BLaER1 treated with 17β-estradiol and CSF1 and Interleukin-3, amounts not matched to agents 10 nM and 100 nM (cell line): ENCODE data around the gene TAF15.

Source experiments
- H3K27ac ChIP-seq, 11 experiments: shearing (Covaris generic); formaldehyde crosslinking; 2 replicates each; pipeline ENCODE4 v1.8.1; 2022
- H3K27me3 ChIP-seq, 11 experiments: shearing (Covaris generic); formaldehyde crosslinking; 2 replicates each; pipeline ENCODE4 v1.8.1; 2022
- H3K36me3 ChIP-seq, 11 experiments: shearing (Covaris generic); formaldehyde crosslinking; 2 replicates each; pipeline ENCODE4 v1.8.1; 2022
- H3K4me1 ChIP-seq, 10 experiments: shearing (Covaris generic); formaldehyde crosslinking; 2 replicates each; pipeline ENCODE4 v1.8.1; 2022
- H3K4me2 ChIP-seq, 11 experiments: shearing (Covaris generic); formaldehyde crosslinking; 2 replicates each; pipeline ENCODE4 v1.8.1; 2022
- H3K4me3 ChIP-seq, 10 experiments: shearing (Covaris generic); formaldehyde crosslinking; 2 replicates each; pipeline ENCODE4 v1.8.1; 2022
- H3K9ac ChIP-seq, 11 experiments: shearing (Covaris generic); formaldehyde crosslinking; 2 replicates each; pipeline ENCODE4 v1.8.1; 2022
- H3K9me3 ChIP-seq, 11 experiments: shearing (Covaris generic); formaldehyde crosslinking; replicated peaks in 1 of 11; 2 replicates each; pipeline ENCODE4 v1.8.1; 2022
- H4K20me1 ChIP-seq, 11 experiments: shearing (Covaris generic); formaldehyde crosslinking; 2 replicates each; pipeline ENCODE4 v1.8.1; 2022
- Cebpa-rat ChIP-seq, 11 experiments: shearing (Covaris generic); IDR thresholded peaks; 2 replicates each; pipeline ENCODE4 v1.8.1; 2022

Gene TAF15

DNA sequence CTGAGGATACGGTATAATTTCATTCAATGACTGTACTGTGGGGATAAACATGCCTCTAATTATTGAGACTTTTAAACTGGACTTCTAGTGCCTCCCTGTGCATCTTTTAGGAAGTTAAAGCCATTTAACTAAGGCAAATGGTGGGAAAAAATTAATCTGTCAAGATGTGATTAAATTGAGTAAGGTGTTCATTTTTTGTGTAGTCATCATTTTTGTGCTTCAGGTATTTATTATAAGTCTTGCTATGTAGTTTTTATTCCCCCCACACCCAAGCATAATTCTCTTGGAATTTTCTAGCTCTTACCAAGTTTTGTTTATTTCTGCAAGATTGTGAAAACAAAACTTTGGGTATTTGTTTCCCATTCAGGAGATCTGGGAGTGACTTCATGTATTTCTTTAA lies 10.2 kb downstream of the TAF15 start:
- no peak for TF ChIP-seq Cebpa-rat (IDR thresholded peaks at IDR 0.05)
- Histone ChIP-seq H3K27ac (no peak overlapping the region), H3K9me3 (no peaks in the 10 kb centered on the region), H4K20me1 (peaks cover 45 to 97% (median 79%) of the 10 kb centered on the region in 11 experiments; a peak in 21 of 22 replicates), H3K36me3 (peaks cover 88 to 100% (median 92%) of the 10 kb centered on the region in 11 experiments), H3K4me3 (no peak overlapping the region), H3K4me1 (peaks cover 0 to 7% (median 0%) of the 10 kb centered on the region in 10 experiments; a peak in 4 of 20 replicates), H3K27me3 (no peaks in the 10 kb centered on the region), H3K4me2 (no peak overlapping the region), H3K9ac (no peak overlapping the region; a peak in 1 of 22 replicates)

DNA sequence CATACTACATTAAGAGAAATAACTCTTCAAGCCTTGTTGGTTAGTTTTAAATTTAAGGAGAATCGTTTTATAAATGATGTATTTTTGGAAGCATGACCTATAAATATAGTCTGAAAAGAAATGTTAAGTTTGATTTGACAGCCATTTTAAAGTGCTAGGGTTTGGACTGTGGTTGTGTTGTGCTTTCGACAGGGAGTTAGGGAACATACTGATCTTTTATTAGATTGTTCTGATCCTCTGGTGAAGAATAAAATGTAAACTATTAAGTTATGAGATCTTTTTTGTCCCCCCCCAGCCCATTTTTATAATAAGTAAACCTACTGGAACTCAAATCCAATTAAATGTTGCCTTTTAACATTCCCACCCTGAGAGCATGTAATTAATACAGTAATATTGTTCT lies 12.0 kb downstream of the TAF15 start:
- H3K4me3 ChIP-seq = no peak overlapping the region
- no peak overlapping the region for H3K27ac ChIP-seq
- H3K9ac ChIP-seq = no peak overlapping the region
- no peaks in the 10 kb centered on the region for H3K27me3 ChIP-seq
- no peaks in the 10 kb centered on the region for H3K9me3 ChIP-seq
- no peak overlapping the region for H3K4me2 ChIP-seq
- peaks cover 0 to 7% (median 0%) of the 10 kb centered on the region in 10 experiments; a peak in 2 of 20 replicates for H3K4me1 ChIP-seq
- H3K36me3 ChIP-seq = peaks cover 95 to 100% (median 98%) of the 10 kb centered on the region in 11 experiments
- TF ChIP-seq Cebpa-rat (IDR thresholded peaks at IDR 0.05) = no peak
- H4K20me1 ChIP-seq = peaks cover 27 to 97% (median 77%) of the 10 kb centered on the region in 11 experiments; a peak in 21 of 22 replicates

- no peak overlapping the region for H3K9ac ChIP-seq
- H3K4me1 ChIP-seq = 0 out of 20 replicates have a peak, but pooled peaks cover 0 to 3% (median 0%) of the 10 kb centered on the region in 10 experiments
- no peak overlapping the region for H3K4me2 ChIP-seq
- H3K36me3 ChIP-seq = peaks cover 96 to 100% (median 99%) of the 10 kb centered on the region in 11 experiments
- H4K20me1 ChIP-seq = peaks cover 12 to 86% (median 53%) of the 10 kb centered on the region in 11 experiments; a peak in 19 of 22 replicates
- no peak overlapping the region for H3K27ac ChIP-seq
- no peak for TF ChIP-seq Cebpa-rat (IDR thresholded peaks at IDR 0.05)
- no peaks in the 10 kb centered on the region for H3K9me3 ChIP-seq
- H3K4me3 ChIP-seq = no peak overlapping the region
- no peaks in the 10 kb centered on the region for H3K27me3 ChIP-seq
Observed at GRCh38 chr17:35825206-35825605, 15.9 kb downstream of the TAF15 start.

GRCh38 chr17:35841101-35841500 lies 31.8 kb downstream of the TAF15 start:
- Histone ChIP-seq H3K36me3 (peaks cover 99 to 100% (median 100%) of the 10 kb centered on the region in 11 experiments), H3K27me3 (no peaks in the 10 kb centered on the region), H3K4me3 (no peak overlapping the region)

GRCh38 chr17:35841505-35841904 lies 32.2 kb downstream of the TAF15 start:
- TF ChIP-seq Cebpa-rat (IDR thresholded peaks at IDR 0.05) = no peak
- Histone ChIP-seq H3K4me1 (peaks cover 0 to 9% (median 0%) of the 10 kb centered on the region in 10 experiments; a peak in 9 of 20 replicates), H3K9ac (no peak overlapping the region), H4K20me1 (peaks cover 6 to 57% (median 44%) of the 10 kb centered on the region in 11 experiments; a peak in 18 of 22 replicates), H3K36me3 (peaks cover 99 to 100% (median 100%) of the 10 kb centered on the region in 11 experiments), H3K9me3 (no peaks in the 10 kb centered on the region), H3K4me3 (no peak overlapping the region), H3K27ac (no peak overlapping the region), H3K4me2 (no peak overlapping the region), H3K27me3 (no peaks in the 10 kb centered on the region)

More at GRCh38 chr17:35841101-35841500, 31.8 kb downstream of the TAF15 start:
- H3K9me3 ChIP-seq = no peaks in the 10 kb centered on the region
- peaks cover 6 to 53% (median 44%) of the 10 kb centered on the region in 11 experiments; a peak in 18 of 22 replicates for H4K20me1 ChIP-seq
- no peak overlapping the region for H3K4me2 ChIP-seq
- no peak overlapping the region for H3K27ac ChIP-seq
- H3K4me1 ChIP-seq = peaks cover 0 to 9% (median 0%) of the 10 kb centered on the region in 10 experiments; a peak in 9 of 20 replicates
- no peak overlapping the region for H3K9ac ChIP-seq
- TF ChIP-seq Cebpa-rat (IDR thresholded peaks at IDR 0.05) = no peak

- Histone ChIP-seq H3K4me2 (no peak overlapping the region), H3K27ac (no peak overlapping the region), H3K4me3 (no peak overlapping the region), H3K27me3 (no peaks in the 10 kb centered on the region), H3K4me1 (peaks cover 0 to 9% (median 0%) of the 10 kb centered on the region in 10 experiments; a peak in 9 of 20 replicates), H3K9ac (no peak overlapping the region), H3K36me3 (peaks cover 95 to 100% (median 98%) of the 10 kb centered on the region in 11 experiments), H3K9me3 (no peaks in the 10 kb centered on the region), H4K20me1 (peaks cover 6 to 58% (median 38%) of the 10 kb centered on the region in 11 experiments; a peak in 18 of 22 replicates)
- TF ChIP-seq Cebpa-rat (IDR thresholded peaks at IDR 0.05) = no peak
Observed at GRCh38 chr17:35842239-35842638, 33.0 kb downstream of the TAF15 start.

DNA sequence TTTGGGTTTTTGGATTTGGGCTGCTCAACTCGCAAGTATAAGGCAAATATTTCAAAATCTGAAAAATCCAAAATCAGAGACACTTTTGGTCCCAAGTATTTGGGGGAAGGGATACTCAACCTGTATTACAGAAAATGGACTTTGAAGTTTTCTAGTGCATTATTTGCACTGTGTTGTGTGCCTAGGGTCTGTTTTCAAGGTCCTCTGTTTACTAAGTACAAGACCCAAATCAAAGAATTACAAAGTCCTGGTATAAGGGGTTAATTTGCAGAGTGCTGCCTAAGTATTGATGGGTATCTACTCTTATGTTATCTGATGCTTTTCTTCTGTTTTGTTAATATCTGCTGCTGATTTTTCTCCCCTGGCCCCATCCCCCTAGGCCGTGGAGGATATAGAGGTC lies 34.4 kb downstream of the TAF15 start:
- Histone ChIP-seq H3K27me3 (no peaks in the 10 kb centered on the region), H3K9ac (no peak overlapping the region), H3K9me3 (no peaks in the 10 kb centered on the region), H3K27ac (no peak overlapping the region), H3K4me3 (no peak overlapping the region), H3K36me3 (peaks cover 94 to 100% (median 98%) of the 10 kb centered on the region in 11 experiments), H4K20me1 (peaks cover 11 to 57% (median 44%) of the 10 kb centered on the region in 11 experiments; a peak in 20 of 22 replicates), H3K4me1 (peaks cover 0 to 5% (median 0%) of the 10 kb centered on the region in 10 experiments; a peak in 9 of 20 replicates), H3K4me2 (no peak overlapping the region)
- no peak for TF ChIP-seq Cebpa-rat (IDR thresholded peaks at IDR 0.05)

GRCh38 chr17:35844547-35844946 lies 35.3 kb downstream of the TAF15 start:
- H3K4me3 ChIP-seq = no peak overlapping the region
- H4K20me1 ChIP-seq = peaks cover 12 to 59% (median 42%) of the 10 kb centered on the region in 11 experiments; a peak in 20 of 22 replicates
- H3K27ac ChIP-seq = no peak overlapping the region
- H3K9me3 ChIP-seq = no peaks in the 10 kb centered on the region
- H3K27me3 ChIP-seq = no peaks in the 10 kb centered on the region
- no peak for TF ChIP-seq Cebpa-rat (IDR thresholded peaks at IDR 0.05)
- H3K4me1 ChIP-seq = no peaks in the 10 kb centered on the region
- no peak overlapping the region for H3K4me2 ChIP-seq
- H3K36me3 ChIP-seq = peaks cover 93 to 100% (median 97%) of the 10 kb centered on the region in 11 experiments
- no peak overlapping the region for H3K9ac ChIP-seq

DNA sequence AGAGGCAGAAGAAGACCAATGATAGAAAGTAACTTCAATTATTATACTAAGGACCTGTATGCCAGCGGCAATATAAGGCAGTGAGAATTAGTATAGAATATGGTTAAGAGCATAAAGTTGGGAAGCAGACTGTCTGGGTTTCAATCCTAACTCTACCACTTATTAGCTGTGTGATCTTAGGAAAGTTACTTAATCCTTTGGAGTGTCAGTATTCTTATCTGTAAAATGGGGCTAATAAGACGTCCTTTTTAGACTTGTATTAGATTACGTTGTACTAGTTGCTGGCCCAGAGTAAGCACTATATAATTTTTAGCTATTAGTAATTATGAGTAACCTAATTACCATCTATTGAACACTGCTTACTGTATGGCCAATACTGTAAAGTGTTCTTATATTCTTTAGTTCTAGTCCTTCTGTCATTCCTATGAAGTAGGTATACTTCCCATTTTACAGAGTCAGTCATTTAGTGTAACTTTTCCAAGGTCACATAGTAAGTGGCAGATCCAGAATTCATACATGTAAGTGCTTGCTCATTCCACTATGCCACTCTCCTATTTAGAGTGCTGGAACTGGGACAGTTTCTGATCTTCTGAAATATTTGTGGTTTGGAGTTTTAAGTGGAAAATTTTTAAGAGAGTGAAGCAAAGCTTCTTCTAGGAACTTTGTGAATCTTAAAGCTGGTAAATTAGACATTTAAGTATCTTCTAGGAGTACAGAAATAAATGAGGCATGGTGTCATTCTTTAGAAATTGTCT lies 36.9 kb downstream of the TAF15 start:
- H3K9me3 ChIP-seq = no peaks in the 10 kb centered on the region
- H4K20me1 ChIP-seq = peaks cover 15 to 58% (median 39%) of the 10 kb centered on the region in 11 experiments; a peak in 19 of 22 replicates
- H3K9ac ChIP-seq = no peak overlapping the region
- peaks cover 89 to 100% (median 97%) of the 10 kb centered on the region in 11 experiments for H3K36me3 ChIP-seq
- H3K4me2 ChIP-seq = no peak overlapping the region
- no peak overlapping the region for H3K4me3 ChIP-seq
- H3K4me1 ChIP-seq = no peaks in the 10 kb centered on the region
- H3K27ac ChIP-seq = no peak overlapping the region
- no peak for TF ChIP-seq Cebpa-rat (IDR thresholded peaks at IDR 0.05)
- no peaks in the 10 kb centered on the region for H3K27me3 ChIP-seq
